ENCODE results near the gene MPC1L. TPM values are rescaled to one million over a fixed set of nuclear protein-coding genes. Genes with fewer than 3 reads are reported as not detected.
"Not testable (repeated sequence)": the region's sequence is repeated elsewhere in the genome, so short reads cannot be mapped to it uniquely, and the experiment has no call there.

The MPC1L gene
- total and polyA plus RNA-seq, 12 donors: not detected

DNA sequence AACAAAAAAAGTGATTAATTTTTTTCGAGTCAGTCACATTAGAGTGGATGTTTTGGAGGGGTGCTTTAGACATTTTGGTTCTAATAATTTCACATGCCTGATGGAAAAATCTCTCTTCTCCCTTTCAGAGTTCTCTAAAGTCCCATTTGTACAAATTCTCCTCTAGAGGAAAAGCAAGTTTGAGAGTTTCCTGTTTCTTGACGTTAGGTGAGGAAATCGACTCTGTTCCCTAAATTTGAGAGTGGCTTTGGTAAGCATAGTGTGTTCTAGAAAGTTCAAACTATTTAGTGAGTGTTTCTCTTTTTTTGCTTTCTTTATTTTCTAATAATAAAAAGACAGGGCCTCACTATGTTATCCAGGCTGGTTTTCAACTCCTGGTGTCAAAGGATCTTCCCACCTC lies 44.1 kb upstream of the MPC1L start:
- DNase-seq: no peak
- Histone ChIP-seq H3K4me1 (peaks cover 4 to 29% (median 12%) of the 10 kb centered on the region in 9 donors), H3K4me3 (no peak overlapping the region), H3K27me3 (peaks cover 0 to 82% (median 0%) of the 10 kb centered on the region in 7 donors), H3K9me3 (no peaks in the 10 kb centered on the region), H3K36me3 (no peaks in the 10 kb centered on the region), H3K27ac (peak overlapping the region in 1 of 10 donors; percentile 91)
- no peak for ATAC-seq
- intact Hi-C loops (cut with DNase I): no loop called here
- TF ChIP-seq CTCF (IDR thresholded peaks at IDR 0.05): no peak
- 66 to 83% methylated on average over 3 of the region's 3 CpGs for WGBS, 2 donors

DNA sequence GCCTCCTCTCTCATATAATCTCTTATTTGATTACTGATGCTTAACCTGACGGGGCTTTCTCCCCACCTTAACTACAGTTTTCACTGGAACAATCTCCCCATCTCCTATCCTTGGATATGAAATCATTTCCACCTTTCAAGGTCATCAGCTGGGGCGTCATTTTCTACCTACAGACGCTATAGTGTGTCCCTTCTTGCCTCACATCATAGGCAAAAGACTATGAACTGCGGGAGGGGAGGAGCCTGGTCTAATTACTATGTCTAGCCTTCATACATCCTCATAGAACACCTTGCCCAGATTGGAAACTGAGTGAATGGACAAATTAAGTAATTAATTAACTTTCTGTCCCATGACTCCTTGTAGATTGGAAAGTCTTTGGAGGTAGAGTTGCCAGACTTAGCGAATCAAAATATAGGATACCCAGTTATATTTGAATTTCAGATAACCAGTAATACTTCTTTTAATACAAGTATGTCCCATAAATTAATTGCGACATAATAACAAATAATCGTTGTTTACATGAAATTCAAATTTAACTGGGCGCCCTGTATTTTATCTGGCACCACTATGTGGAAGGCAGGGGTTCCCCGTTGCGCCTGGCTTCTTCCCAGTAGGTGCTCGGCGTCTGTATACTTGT lies 43.2 kb upstream of the MPC1L start:
- DNase-seq (no peak), ATAC-seq (peak in 7 of 8 donors; percentile 41 to 82 (median 72))
- Histone ChIP-seq H3K9me3 (no peaks in the 10 kb centered on the region), H3K4me3 (peak overlapping the region; percentile 33 to 92 (median 74)), H3K27ac (peak overlapping the region; percentile 60 to 93 (median 88)), H3K36me3 (no peaks in the 10 kb centered on the region), H3K4me1 (peaks cover 4 to 29% (median 12%) of the 10 kb centered on the region in 9 donors), H3K27me3 (peaks cover 0 to 78% (median 0%) of the 10 kb centered on the region in 7 donors)
- no peak for TF ChIP-seq CTCF (IDR thresholded peaks at IDR 0.05)
- intact Hi-C loops (cut with DNase I): no loop called here
- 9 to 10% methylated on average over 12 of the region's 12 CpGs for WGBS, 2 donors

- 0% methylated on average over 34 to 75 of the region's 89 CpGs for WGBS, 2 donors
- H3K27ac ChIP-seq: peak within 1 kb of the TSS; percentile 64 to 93 (median 88)
- intact Hi-C loops (cut with DNase I): no loop called here
- peak within 1 kb of the TSS; percentile 33 to 92 (median 74) for H3K4me3 ChIP-seq
- H3K36me3 ChIP-seq: no peaks in the 10 kb centered on the region
- no peak for TF ChIP-seq CTCF (IDR thresholded peaks at IDR 0.05)
- ATAC-seq (peak; percentile 97 to 100 (median 99)), DNase-seq (peak; percentile 87 to 93)
- H3K9me3 ChIP-seq: no peaks in the 10 kb centered on the region
- peaks cover 4 to 29% (median 12%) of the 10 kb centered on the region in 9 donors for H3K4me1 ChIP-seq
- H3K27me3 ChIP-seq: peaks cover 0 to 79% (median 0%) of the 10 kb centered on the region in 7 donors
Observed at GRCh38 chrX:40580537-40581335, 42.5 kb upstream of the MPC1L start, which contains the start of gene ATP6AP2. Gene ATP6AP2 (plus strand): TSS chrX:40580970. CDS start chrX:40581066, 96 bp downstream.

GRCh38 chrX:40581336-40581920 lies 41.8 kb upstream of the MPC1L start:
- Histone ChIP-seq H3K9me3 (no peaks in the 10 kb centered on the region), H3K4me3 (peak overlapping the region; percentile 33 to 92 (median 74)), H3K4me1 (peaks cover 4 to 29% (median 12%) of the 10 kb centered on the region in 9 donors), H3K27ac (peak overlapping the region; percentile 64 to 93 (median 88)), H3K36me3 (no peaks in the 10 kb centered on the region), H3K27me3 (peaks cover 0 to 84% (median 0%) of the 10 kb centered on the region in 7 donors)
- ATAC-seq (no peak), DNase-seq (no peak)
- TF ChIP-seq CTCF (IDR thresholded peaks at IDR 0.05): no peak
- 2 to 3% methylated on average over 12 to 15 of the region's 15 CpGs for WGBS, 2 donors
- intact Hi-C loops (cut with DNase I): no loop called here

DNA sequence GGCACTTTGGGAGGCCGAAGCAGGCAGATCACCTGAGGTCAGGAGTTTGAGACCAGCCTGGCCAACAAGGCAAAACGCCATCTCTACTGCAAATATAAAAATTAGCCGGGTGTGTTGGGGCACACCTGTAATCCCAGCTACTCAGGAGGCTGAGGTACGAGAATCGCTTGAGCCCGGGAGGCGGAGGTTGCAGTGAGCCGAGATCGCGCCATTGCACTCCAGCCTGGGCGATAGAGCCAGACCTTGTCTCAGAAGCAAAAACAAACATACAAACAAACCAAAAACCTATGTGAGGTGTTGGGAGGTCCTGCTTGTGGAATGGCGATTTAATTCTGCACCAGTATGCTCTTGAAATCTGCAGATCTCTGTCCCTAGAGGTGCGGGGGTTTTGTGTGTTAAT lies 41.0 kb upstream of the MPC1L start:
- H3K27me3 ChIP-seq: peaks cover 0 to 89% (median 0%) of the 10 kb centered on the region in 7 donors

More for the DNA sequence above, 41.0 kb upstream of the MPC1L start:
- H3K36me3 ChIP-seq; H3K9me3 ChIP-seq; intact Hi-C loops (cut with DNase I); ATAC-seq; H3K27ac ChIP-seq; DNase-seq: not testable (repeated sequence)
- WGBS, 2 donors: 92 to 94% methylated on average over 13 of the region's 13 CpGs
- Histone ChIP-seq H3K4me3 (peak overlapping the region in 6 of 10 donors; percentile 73 to 92 (median 82)), H3K4me1 (peaks cover 4 to 29% (median 12%) of the 10 kb centered on the region in 9 donors)
